ENCODE measurements around the gene COG1. TPM values are rescaled to one million over a fixed set of nuclear protein-coding genes. Genes with fewer than 3 reads are reported as not detected.
"Not testable (repeated sequence)": the region's sequence is repeated elsewhere in the genome, so short reads cannot be mapped to it uniquely, and the experiment has no call there.

COG1 gene
- polyA plus RNA-seq, 1 of the 3 experiments (the other 2 are of a cell fraction): 52.8 TPM

DNA sequence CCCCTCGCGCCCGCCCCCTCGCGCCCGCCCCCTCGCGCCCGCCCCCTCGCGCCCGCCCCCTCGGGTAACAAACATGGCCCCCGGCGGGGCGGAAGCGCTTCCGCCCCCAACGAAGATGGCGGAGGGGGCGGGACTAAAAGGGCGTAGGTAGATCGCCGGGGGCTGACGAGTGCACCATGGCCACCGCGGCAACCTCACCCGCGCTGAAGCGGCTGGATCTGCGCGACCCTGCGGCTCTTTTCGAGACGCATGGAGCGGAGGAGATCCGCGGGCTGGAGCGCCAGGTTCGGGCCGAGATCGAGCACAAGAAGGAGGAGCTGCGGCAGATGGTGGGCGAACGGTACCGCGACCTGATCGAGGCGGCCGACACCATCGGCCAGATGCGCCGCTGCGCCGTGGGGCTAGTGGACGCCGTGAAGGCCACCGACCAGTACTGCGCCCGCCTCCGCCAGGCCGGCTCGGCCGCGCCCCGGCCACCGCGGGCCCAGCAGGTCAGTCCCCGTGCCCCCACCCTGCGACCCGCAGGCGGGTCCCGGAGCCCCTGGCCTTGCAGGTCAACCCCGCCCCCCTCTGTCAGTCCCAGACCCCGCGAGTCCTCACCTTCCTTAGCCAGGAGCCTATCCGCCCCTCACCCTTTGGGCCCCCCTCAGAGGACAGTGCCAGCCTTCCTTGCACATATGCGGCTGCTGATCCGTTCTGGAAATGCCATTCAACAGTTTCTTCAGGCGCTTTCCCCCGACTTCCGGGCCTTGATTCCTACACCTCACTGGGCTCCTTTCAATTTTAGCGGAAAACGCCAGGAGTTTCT, at the start of gene COG1 (continued):
- no peak for TF ChIP-seq RXRA (IDR thresholded peaks at IDR 0.05; ENCODE audit: borderline replicate concordance, low read depth)
- no peak for TF ChIP-seq NFIC (IDR thresholded peaks at IDR 0.05; ENCODE audit: borderline replicate concordance)
- TF ChIP-seq SMC3 (IDR thresholded peaks at IDR 0.05; ENCODE audit: low read depth, low read length): no peak
- TF ChIP-seq, protein P1, sequence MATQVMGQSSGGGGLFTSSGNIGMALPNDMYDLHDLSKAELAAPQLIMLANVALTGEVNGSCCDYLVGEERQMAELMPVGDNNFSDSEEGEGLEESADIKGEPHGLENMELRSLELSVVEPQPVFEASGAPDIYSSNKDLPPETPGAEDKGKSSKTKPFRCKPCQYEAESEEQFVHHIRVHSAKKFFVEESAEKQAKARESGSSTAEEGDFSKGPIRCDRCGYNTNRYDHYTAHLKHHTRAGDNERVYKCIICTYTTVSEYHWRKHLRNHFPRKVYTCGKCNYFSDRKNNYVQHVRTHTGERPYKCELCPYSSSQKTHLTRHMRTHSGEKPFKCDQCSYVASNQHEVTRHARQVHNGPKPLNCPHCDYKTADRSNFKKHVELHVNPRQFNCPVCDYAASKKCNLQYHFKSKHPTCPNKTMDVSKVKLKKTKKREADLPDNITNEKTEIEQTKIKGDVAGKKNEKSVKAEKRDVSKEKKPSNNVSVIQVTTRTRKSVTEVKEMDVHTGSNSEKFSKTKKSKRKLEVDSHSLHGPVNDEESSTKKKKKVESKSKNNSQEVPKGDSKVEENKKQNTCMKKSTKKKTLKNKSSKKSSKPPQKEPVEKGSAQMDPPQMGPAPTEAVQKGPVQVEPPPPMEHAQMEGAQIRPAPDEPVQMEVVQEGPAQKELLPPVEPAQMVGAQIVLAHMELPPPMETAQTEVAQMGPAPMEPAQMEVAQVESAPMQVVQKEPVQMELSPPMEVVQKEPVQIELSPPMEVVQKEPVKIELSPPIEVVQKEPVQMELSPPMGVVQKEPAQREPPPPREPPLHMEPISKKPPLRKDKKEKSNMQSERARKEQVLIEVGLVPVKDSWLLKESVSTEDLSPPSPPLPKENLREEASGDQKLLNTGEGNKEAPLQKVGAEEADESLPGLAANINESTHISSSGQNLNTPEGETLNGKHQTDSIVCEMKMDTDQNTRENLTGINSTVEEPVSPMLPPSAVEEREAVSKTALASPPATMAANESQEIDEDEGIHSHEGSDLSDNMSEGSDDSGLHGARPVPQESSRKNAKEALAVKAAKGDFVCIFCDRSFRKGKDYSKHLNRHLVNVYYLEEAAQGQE (IDR thresholded peaks at IDR 0.05; ENCODE audit: low read depth, low read length): no peak
- TF ChIP-seq NRF1 (IDR thresholded peaks at IDR 0.05; ENCODE audit: low read depth, low read length): no peak
- TF ChIP-seq, protein P2, sequence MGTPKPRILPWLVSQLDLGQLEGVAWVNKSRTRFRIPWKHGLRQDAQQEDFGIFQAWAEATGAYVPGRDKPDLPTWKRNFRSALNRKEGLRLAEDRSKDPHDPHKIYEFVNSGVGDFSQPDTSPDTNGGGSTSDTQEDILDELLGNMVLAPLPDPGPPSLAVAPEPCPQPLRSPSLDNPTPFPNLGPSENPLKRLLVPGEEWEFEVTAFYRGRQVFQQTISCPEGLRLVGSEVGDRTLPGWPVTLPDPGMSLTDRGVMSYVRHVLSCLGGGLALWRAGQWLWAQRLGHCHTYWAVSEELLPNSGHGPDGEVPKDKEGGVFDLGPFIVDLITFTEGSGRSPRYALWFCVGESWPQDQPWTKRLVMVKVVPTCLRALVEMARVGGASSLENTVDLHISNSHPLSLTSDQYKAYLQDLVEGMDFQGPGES (IDR thresholded peaks at IDR 0.05; ENCODE audit: low read depth, low read length): no peak

DNA sequence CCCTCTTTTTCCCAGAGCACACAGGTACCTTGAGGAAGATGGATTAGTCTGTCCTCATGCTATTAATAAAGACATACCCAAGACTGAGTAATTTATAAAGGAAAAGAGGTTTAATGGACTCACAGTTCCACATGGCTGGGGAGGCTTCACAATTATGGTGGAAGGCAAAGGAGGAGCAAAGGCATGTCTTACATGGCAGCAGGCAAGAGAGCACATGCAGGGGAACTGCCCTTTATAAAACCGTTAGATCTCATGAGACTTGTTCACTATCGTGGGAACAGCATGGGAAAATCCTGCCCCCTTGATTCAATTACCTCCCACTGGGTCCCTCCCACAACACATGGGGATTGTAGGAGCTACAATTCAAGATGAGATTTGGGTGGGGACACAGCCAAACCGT, 48.6 kb upstream of the COG1 start:
- H3K79me2 ChIP-seq (ENCODE audit: insufficient read depth); H2AFZ ChIP-seq (ENCODE audit: low read depth); H3K4me3 ChIP-seq (ENCODE audit: low read depth in 2 of 2, low read length in 1 of 2); POLR2A ChIA-PET; H3K27me3 ChIP-seq (ENCODE audit: insufficient read depth); H3K4me2 ChIP-seq; H3K36me3 ChIP-seq (replicated peaks in 1 of 2; ENCODE audit: control insufficient read depth in 1 of 2, insufficient read depth in 2 of 2, low read length in 1 of 2); H3K9ac ChIP-seq; H3K9me2 ChIP-seq; H4K20me1 ChIP-seq (ENCODE audit: insufficient read depth); H3K4me1 ChIP-seq (ENCODE audit: control insufficient read depth in 1 of 2, insufficient read depth in 2 of 2, low read depth in 1 of 2, low read length in 1 of 2); H3K27ac ChIP-seq (ENCODE audit: low read depth in 2 of 2, low read length in 1 of 2); H3K9me3 ChIP-seq; DNase-seq; H3F3A ChIP-seq (replicated peaks; ENCODE audit: insufficient read depth): not testable (repeated sequence)
- CTCF ChIA-PET: interaction anchor here (1.2 to 1.6 kb wide), 3 partner anchors 18 to 226 kb away, joined by 3 to 7 read pairs (median 3); no protein-coding TSS in a partner anchor
- WGBS (ENCODE audit: low lambda C conversion rate): 44% methylated on average over 3 of the region's 3 CpGs

DNA sequence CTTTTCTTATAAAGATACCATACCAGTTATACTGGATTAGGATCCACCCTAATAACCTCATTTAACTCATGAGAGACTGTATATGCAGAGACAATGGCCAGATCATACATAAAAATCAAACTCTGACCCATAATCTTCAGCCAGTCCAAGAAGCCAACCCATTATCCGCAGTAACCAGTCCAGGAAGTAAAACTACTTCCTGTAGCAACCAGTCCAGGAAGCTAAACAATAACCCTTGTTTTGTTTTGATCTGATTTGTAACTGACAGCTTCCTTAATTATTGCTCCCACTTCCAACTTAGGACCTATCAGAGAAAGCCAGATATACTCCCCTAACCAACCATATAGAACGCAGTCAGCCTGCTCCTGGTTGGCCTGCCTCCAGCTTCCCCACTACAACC, 47.2 kb upstream of the COG1 start:
- CTCF ChIA-PET: interaction anchor here (1.0 to 1.8 kb wide), 3 partner anchors 11 to 418 kb away, joined by 4 to 7 read pairs (median 5); no protein-coding TSS in a partner anchor
- POLR2A ChIA-PET: no interaction called here
- no peak for DNase-seq
- Histone ChIP-seq H2AFZ (ENCODE audit: low read depth) (no peak overlapping the region), H3K27ac (ENCODE audit: low read depth in 2 of 2, low read length in 1 of 2) (no peak overlapping the region), H3K9me2 (no peaks in the 10 kb centered on the region), H4K20me1 (ENCODE audit: insufficient read depth) (no peaks in the 10 kb centered on the region), H3K27me3 (ENCODE audit: insufficient read depth) (no peaks in the 10 kb centered on the region), H3K9ac (no peak overlapping the region), H3K4me1 (ENCODE audit: control insufficient read depth in 1 of 2, insufficient read depth in 2 of 2, low read depth in 1 of 2, low read length in 1 of 2) (no peaks in the 10 kb centered on the region), H3K4me3 (ENCODE audit: low read depth in 2 of 2, low read length in 1 of 2) (no peak overlapping the region), H3F3A (replicated peaks; ENCODE audit: insufficient read depth) (no peaks in the 10 kb centered on the region), H3K9me3 (no peaks in the 10 kb centered on the region), H3K79me2 (ENCODE audit: insufficient read depth) (no peaks in the 10 kb centered on the region), H3K36me3 (replicated peaks in 1 of 2; ENCODE audit: control insufficient read depth in 1 of 2, insufficient read depth in 2 of 2, low read length in 1 of 2) (no peaks in the 10 kb centered on the region), H3K4me2 (no peak overlapping the region)
- 89% methylated on average over 2 of the region's 2 CpGs for WGBS (ENCODE audit: low lambda C conversion rate)
- no peak for TF ChIP-seq ELF1 (IDR thresholded peaks at IDR 0.05)
- TF ChIP-seq RAD21 (IDR thresholded peaks at IDR 0.05; ENCODE audit: low read length): no peak
- TF ChIP-seq MEF2A (IDR thresholded peaks at IDR 0.05; ENCODE audit: borderline replicate concordance, low read depth): no peak
- TF ChIP-seq MXI1 (IDR thresholded peaks at IDR 0.05; ENCODE audit: low read depth, low read length): no peak
- no peak for TF ChIP-seq FOXM1 (IDR thresholded peaks at IDR 0.05; ENCODE audit: low read depth)
- no peak for TF ChIP-seq EP300 (IDR thresholded peaks at IDR 0.05; ENCODE audit: borderline replicate concordance in 1 of 2, low read depth in 1 of 2, low read length in 1 of 2)
- TF ChIP-seq TEAD4 (IDR thresholded peaks at IDR 0.05; ENCODE audit: borderline replicate concordance, insufficient read depth): no peak
- TF ChIP-seq TAF1 (IDR thresholded peaks at IDR 0.05; ENCODE audit: borderline replicate concordance, low read depth, low read length): no peak
- no peak for TF ChIP-seq GATA2 (CRISPR knock-in tag; IDR thresholded peaks at IDR 0.05)
- TF ChIP-seq POLR2AphosphoS5 (IDR thresholded peaks at IDR 0.05; ENCODE audit: low read depth, low read length): no peak

DNA sequence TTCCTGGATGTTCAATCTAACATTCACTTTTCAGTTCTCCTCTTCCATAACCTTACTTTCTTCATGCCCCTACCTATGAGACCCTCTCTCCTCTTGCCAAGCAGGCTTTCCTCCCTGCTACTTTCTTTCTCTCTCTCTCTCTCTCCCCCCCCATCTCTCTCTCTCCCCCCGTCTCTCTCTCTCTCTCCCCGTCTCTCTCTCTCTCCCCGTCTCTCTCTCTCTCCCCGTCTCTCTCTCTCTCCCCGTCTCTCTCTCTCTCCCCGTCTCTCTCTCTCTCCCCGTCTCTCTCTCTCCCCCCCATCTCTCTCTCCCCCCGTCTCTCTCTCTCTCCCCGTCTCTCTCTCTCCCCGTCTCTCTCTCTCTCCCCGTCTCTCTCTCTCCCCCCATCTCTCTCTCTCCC, 45.1 kb upstream of the COG1 start:
- H3K9me2 ChIP-seq; H2AFZ ChIP-seq (ENCODE audit: low read depth); H3K4me2 ChIP-seq: not testable (repeated sequence)

More for the DNA sequence above, 45.1 kb upstream of the COG1 start:
- H3K4me1 ChIP-seq (ENCODE audit: control insufficient read depth in 1 of 2, insufficient read depth in 2 of 2, low read depth in 1 of 2, low read length in 1 of 2); H3K79me2 ChIP-seq (ENCODE audit: insufficient read depth); H3K9ac ChIP-seq; H3K9me3 ChIP-seq; H3K4me3 ChIP-seq (ENCODE audit: low read depth in 2 of 2, low read length in 1 of 2); POLR2A ChIA-PET; DNase-seq; H3K27me3 ChIP-seq (ENCODE audit: insufficient read depth); H3F3A ChIP-seq (replicated peaks; ENCODE audit: insufficient read depth); H3K36me3 ChIP-seq (replicated peaks in 1 of 2; ENCODE audit: control insufficient read depth in 1 of 2, insufficient read depth in 2 of 2, low read length in 1 of 2); H4K20me1 ChIP-seq (ENCODE audit: insufficient read depth); H3K27ac ChIP-seq (ENCODE audit: low read depth in 2 of 2, low read length in 1 of 2): not testable (repeated sequence)
- CTCF ChIA-PET: interaction anchor here (1.2 kb wide), 1 partner anchor 161 kb away, joined by 3 read pairs; no protein-coding TSS in a partner anchor
- 81% methylated on average over 11 of the region's 11 CpGs for WGBS (ENCODE audit: low lambda C conversion rate)
